CD4-positive, alpha-beta T cell treated with Interleukin-15 for 1 hour (primary cell): Measurements from ENCODE around the gene WAPL.

ENCODE experiments used
- DNase-seq: peaks from one replicate; pipeline ENCODE4 v3.0.0-alpha.2; 2020

WAPL gene

DNA sequence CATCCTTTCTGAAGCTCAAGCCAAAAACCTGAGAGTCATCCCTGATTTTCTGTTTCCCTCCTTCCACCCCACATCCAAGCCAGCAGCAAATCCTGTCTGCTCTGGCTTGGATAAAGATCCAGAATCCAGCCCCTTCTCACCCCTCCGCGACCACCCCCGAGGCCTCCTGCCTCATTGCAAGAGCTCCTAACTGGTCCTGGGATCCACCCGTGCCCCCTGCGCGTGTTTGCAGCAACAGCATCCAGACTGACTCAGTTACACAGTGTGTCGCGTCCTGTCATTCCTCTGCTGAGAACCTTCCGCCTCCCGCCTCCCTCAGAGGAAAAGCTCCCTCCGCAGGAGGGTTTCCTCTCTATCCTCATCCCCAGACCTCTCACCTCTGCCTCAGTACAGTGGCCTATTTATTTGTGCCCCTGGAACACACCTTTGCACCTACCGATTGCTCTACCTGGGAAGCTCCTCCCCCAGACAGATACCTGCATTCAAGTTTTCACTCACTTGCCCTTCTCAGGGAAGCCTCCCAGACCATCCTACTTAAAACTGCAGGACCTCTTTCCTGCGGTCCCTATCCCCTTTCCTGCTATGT, 133.4 kb downstream of the WAPL start:
- no peak for DNase-seq

DNA sequence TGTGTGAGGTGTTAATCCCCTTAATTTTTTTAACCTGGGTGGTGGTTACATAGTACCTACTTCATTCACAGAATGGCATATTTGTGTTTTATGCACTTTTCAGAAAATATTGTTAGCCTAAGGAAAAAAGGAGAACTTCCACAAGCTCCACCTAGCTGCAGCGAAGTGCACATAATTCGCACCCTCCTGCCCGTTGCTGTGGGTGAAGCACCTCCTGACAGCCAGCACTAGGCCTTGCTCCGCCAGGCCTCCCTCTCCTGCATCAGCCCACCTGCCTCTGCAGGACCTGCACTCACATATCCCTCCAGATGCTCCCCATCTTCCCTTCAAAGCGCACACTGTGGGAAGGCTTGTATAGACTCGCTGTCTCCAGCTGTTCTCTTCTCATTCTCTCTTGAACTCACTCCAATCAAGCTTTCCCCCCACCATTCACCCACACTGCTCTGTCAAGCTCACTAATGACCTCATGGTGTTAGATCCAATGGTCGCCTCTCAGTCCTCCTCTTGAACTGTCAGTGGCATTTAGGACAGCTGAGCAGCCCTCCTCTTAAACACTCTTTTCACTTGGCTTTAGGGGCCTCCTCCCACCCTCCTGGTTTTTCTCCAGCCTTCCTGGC, 134.3 kb downstream of the WAPL start:
- no peak for DNase-seq

DNA sequence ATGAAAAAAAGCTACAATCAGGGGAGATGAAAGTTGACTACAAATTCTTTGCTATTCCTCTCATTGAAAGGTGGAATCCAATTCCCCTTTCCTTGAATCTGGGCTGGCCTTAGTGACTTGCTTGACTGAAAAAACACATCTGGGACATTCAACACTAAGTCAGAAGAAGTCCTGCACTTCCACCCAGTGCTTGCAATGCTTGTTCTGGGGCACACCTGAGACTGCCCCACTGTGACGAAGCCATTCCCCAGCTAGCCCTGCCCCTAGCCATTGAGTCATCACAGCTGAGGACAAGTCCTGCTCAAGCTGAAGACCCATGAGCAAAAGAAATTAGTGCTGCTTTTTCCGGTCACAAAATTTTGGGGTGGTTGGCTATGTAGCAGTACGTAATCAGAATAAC, 135.8 kb downstream of the WAPL start:
- DNase-seq = no peak
